Activated T-helper 1 cell treated with anti-CD3 and anti-CD28 coated beads, Interleukin-2, amount 50 U/mL, for 16 hours (primary cell): ENCODE results near the gene CETN3.
A peak's percentile ranks its signal among the peaks of the same experiment; 100 is the strongest.

Experiments
- DNase-seq, 2 donors: peaks; one replicate each; pipeline ENCODE4 v3.0.0-alpha.2; 2020; ENCODE audit warnings: low read depth in 1 of 2, low spot score in 1 of 2

The CETN3 gene

DNA sequence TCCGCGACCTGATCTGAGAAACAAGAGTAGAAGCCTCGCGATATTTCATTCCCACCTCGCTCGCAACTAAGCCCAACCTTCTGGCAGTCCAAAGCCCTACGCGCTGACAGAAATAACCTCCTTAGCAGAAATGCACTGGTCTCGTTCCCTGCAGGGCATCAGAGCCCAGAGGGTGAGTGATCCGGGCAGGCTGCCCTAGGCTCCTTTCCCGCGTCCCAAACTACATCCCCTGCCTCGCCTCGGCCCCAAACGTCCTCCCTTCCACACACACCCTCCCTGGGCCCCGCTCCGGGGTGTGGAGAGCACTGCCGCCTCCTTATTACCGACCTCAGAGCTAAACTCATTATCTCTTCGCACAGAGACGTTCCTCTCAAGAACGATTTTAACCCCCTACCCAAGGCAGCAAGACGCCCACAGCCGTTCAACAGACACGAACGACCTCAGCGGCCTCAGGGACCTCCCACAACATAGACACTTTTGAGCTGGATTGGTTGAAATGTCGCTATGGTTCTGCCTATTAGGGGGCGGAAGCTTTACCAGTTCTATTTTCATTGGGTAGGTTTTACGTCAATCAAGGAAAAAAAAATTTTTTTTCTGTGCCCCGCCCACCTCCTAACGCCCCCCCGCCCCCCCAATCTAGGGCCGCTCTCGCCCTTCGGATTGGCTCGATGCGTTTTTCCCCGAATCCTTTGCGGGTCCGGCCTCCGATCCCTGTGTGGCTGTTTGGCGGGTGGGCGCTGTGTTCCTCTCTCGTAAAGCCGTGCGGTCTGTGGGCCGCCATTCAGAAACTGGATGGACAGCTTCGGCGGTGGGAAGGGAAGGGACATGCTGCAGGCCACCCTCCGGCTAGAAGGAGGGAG lies at the start of gene CETN3:
TSS of gene CETN3 (minus strand) at position 439 of the 860 bp plus-strand sequence. CDS start at position 344, 95 bp downstream.
- peak; percentile 78 to 82 for DNase-seq

DNA sequence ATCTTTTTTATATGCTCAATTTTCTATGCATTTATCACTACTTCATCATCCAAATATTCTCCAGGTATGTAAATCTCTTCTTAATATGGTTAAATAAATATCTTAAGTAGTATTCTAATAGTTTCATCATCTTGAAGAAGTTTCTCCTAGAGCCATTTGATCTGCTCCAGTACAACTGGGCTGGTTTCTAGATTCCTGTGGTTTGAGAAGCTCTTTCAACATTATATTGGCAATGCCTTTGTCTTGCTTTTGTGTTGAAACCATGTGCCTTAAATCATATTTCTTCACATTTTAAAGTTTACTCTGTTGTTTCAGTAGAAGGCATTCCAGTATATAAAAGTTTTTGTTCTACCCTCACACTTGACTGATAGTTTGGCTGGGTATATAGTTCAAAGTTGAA lies 37.4 kb upstream of the CETN3 start:
- no peak for DNase-seq

DNA sequence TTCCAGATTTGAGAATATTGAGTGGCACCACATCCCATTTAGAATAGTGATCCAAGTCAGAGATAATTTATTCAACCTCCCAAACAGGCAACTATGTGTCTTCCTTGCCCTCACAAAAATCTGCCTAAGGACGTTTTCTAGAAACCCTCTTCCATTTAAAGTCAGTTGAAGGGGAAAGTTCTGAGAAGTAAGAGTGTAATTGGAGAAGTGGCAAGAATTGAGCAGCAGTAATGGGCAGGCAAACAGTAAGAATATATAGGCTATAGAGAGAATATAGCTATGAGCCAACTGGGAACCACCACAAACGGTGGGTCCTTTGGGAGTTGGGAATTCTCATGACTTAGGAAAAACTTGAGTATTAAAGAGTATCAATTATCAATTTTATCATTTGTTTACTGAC lies 31.1 kb upstream of the CETN3 start:
- no peak for DNase-seq

DNA sequence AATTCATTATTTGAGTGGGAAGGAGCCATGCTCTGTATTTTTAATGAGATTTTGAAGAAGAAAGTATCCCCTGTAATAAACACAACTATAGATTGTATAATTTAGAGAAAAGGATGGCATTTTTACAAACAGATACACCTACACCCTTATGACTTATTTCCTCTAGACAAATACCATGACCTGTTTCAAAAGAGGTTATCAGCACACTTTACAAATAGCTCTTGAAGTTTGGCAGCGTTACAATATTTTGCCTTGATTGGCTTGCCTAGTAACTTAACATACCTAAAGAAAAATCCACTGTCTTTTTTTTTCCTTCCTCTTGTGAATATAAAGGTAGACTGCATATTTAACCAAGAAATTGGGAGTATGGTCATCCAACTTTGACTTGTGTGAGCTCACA lies 28.5 kb upstream of the CETN3 start:
- DNase-seq, result no peak

- DNase-seq, result no peak
These were observed 28.1 kb upstream of the CETN3 start for GRCh38 chr5:90437663-90438062.

GRCh38 chr5:90434116-90434714 lies 24.7 kb upstream of the CETN3 start:
- DNase-seq, result peak in 1 of 2 donors; percentile 4

GRCh38 chr5:90424245-90424644 lies 14.7 kb upstream of the CETN3 start:
- no peak for DNase-seq

- no peak for DNase-seq
These were observed 11.6 kb upstream of the CETN3 start for GRCh38 chr5:90421136-90421535.

DNA sequence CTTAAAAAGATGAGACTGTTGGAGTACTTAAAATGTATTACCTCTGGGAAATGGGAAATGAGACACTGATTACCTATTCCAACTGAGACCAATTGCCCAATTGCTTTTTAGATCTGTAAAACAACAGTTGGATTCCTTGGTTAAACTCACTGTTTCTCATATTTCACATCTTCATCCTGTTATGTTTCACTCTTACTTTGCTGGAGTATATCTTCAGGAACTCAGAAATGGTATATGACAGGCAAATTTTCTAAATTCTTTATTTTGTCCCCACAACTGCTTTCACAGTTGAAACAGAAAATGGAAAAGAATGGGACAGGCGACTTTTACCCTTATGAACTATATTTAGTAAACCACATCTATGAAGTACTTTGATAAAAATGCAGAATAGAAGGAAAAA lies 8.7 kb upstream of the CETN3 start:
- no peak for DNase-seq

DNA sequence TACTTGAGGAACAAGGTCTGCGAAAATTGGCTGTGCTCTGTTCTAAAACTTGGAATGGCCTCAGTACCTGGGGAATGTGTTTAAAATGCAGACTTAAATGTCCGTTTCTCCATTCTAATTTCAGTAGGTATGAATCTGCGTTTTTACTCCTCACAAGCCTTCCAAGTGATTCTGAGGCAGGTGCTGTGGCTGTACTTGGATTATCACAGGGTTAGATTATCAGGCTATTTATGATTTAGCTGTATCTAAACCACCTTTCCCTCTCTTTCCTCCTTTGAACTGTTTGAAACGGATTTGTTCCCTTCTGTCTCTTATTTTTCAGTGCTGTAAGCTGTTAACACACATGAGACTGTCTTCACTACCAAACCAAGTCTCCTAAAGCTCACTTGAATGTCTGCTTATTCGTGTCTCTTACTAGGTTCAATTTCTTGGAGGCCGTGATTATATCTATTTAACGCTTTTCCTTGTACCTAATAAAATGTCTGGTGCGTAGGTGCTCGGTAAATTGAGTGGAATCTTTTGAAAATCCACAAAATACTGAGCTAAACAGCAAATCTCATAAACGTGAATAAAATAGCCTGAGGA lies 714 bp upstream of the CETN3 start:
- no peak for DNase-seq

- DNase-seq, result no peak
These were observed 812 bp downstream of the CETN3 start for GRCh38 chr5:90408571-90409317.

- DNase-seq, result no peak
These were observed 3.1 kb downstream of the CETN3 start for GRCh38 chr5:90406466-90406865.

DNA sequence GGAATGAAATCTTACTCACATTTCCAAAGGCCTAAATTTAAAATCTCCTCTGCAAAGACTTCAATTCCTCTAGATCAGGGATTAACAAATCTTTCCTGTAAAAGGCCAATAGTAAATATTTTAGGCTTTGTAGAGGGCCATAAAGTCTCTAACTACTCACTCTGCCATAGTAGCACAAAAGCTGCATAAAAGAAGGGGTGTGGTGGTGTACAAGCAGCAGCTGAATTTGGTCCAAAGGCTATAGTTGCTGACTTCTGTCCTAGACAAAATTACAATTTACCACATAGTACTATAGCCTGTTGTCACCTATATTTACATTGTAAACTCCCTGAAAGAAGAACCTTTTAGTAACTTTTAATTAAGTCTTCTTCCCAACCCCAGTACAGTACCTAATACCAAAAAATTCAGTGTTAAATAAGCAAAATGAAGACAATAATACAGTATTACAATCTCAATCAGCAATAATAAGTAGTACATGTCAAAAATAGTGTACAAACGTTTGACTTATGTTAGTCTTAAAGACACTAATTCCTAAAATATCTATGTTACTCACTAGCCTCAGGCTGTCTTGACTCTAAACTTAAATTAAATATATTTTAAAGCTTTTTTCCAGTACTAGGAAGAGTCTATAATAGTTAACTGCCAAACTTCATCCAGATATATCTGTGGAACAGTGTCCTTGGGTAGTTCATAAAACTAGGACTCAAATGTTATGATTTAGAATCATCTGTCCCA lies 6.9 kb downstream of the CETN3 start:
- no peak for DNase-seq

GRCh38 chr5:90399251-90399650 lies 10.3 kb downstream of the CETN3 start:
- no peak for DNase-seq

DNA sequence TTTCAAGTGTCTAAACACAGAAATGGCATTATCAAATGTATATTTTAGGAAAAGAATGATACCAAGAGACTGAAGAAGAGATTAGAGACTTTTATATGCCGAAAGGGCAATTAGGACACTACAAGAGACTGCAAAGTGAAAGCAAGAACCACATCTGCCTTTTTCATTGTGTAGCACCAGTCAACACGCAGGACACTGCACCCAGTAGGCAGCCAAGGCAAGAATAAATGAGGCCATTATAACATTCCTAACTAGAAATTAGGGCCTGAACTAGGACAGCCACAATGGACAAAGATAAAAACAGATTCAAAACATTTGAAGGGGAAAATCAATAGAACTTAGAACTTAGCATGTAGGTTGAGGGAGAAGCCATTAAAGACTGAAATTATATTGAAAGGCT lies 10.8 kb downstream of the CETN3 start:
- DNase-seq, result no peak

GRCh38 chr5:90395005-90395404 lies 14.6 kb downstream of the CETN3 start:
- no peak for DNase-seq

DNA sequence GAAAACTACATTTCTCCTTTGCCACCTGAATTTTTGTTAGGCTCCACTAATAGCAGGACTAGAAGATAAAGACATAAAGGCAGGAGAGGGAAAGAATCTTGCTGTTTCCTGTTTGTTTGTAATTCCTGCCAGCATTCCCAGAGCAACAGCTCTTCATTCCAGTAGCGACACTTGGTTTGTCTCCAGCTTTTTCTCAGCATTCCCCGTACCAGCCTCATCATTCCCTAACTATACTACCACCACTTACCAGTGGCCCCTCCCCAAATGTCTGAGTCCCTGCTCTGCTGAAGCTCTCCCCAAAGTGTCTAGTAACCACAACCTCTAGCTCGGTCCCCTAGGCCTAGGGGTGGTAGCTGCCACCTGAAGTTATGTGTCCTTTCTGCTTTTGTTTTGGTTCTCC lies 18.6 kb downstream of the CETN3 start:
- DNase-seq, result no peak

DNA sequence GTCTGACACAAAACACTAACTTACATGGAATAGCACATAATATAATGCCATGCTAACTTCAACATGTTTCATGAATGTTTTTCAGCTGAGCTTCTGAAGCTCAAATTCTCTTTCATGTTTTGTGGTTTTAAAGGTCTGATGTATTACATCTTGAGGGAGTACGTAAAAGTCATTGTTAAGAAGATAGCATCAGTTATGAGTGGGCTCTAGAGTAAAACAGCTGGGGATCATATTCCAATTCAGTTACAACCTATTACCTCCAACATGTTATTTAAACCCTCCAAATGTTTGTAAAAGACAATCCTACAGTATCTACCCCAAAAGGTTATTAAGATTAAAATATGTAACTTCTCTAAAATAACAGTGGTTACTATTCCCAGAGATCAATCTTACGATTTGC lies 19.2 kb downstream of the CETN3 start:
- DNase-seq, result no peak

DNA sequence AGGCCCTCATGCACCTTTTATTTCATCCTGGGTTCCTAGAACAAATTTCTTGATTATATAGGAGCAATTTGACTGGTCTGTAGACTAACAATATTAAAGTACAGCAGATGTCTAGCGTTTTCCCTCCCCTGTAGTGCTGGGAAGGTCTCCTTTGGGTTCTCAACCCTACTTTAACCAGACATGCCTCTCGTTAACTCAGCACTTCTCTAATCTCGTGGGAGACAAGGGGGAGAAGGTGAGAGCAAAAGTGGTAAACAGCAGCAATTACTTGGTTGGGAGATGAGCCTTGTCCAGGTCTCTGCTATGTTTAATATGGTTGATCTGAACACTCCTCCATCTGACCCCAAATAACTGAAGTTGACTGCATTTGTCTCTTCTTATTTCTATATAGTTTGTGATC lies 22.0 kb downstream of the CETN3 start:
- no peak for DNase-seq

- no peak for DNase-seq
These were observed 23.4 kb downstream of the CETN3 start for GRCh38 chr5:90386099-90386710.

- DNase-seq, result no peak
These were observed 25.2 kb downstream of the CETN3 start for GRCh38 chr5:90384389-90384788.
